ENCODE data around the gene MOCS1. TPM values are rescaled to one million over a fixed set of nuclear protein-coding genes. Genes with fewer than 3 reads are reported as not detected.

Gene MOCS1
- total RNA-seq, 1 experiment from 2014 or later = 7.3 TPM

DNA sequence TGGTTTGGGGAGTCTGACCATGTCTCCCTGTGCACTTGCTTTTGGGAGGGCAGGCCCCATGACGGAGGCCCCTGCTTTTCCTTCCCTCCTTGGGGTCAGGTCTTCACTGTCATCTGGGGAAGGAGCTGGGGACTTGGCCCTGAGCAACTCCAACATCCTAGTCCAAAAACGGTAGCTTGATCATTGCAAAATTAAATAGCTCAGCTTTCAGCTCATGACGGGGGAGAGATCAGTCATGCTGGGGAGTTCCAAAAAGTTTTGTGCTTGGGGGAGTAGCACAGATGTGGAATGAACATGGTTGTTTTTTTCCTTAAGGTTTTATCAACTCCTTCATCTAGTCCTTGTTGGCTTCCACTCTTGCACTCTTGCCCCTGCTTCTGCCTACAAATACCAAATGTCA, 60.8 kb downstream of the MOCS1 start:
- Histone ChIP-seq H3K4me3 (no peak overlapping the region), H3K36me3 (peaks cover 9% of the 10 kb centered on the region; the same call in 1 of the 2 replicates), H3K27me3 (no peaks in the 10 kb centered on the region), H3K27ac (no peak overlapping the region), H3K9me3 (replicated peaks) (no peaks in the 10 kb centered on the region), H3K4me1 (no peaks in the 10 kb centered on the region)
- DNase-seq = no peak

DNA sequence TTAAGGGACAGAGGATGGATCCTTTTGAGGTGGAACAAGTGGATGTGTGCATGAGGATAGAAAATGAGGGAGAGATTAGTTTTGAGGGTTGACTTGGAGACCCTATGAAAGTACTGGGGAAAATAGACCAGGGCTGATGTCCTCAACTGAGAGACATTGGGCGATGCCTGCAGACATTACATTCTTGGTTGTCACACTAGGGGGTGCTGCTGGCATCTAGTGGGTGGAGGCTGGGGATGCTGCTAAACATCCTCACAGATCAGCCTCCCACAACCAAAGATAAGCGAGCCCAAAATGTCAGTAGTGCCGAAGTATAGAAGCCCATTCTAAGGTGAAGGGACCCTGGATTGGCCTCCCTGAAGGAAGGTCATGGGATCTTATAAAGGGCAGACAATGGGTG, 63.3 kb downstream of the MOCS1 start:
- no peak overlapping the region for H3K4me3 ChIP-seq
- peaks cover 9% of the 10 kb centered on the region; the same call in 1 of the 2 replicates for H3K36me3 ChIP-seq
- H3K9me3 ChIP-seq (replicated peaks) = no peaks in the 10 kb centered on the region
- H3K4me1 ChIP-seq = no peaks in the 10 kb centered on the region
- no peaks in the 10 kb centered on the region for H3K27me3 ChIP-seq
- no peak overlapping the region for H3K27ac ChIP-seq
- peak in 1 of 2 experiments; percentile 26 for DNase-seq

DNA sequence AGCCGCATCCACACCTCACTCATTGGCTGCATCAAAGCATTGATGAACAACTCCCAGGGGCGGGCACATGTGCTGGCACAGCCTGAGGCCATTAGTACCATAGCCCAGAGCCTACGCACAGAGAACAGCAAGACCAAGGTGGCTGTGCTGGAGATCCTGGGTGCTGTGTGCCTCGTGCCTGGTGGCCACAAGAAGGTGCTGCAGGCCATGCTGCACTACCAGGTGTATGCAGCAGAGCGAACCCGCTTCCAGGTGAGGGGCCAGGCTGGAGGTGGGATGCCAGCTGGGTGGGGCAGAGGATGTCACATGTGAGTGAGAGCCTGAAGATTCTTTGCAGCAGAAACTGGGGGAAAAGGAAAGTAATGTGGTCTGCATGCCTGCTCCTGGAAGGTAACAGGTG, 66.7 kb downstream of the MOCS1 start:
- no peak overlapping the region for H3K27ac ChIP-seq
- H3K9me3 ChIP-seq (replicated peaks) = no peaks in the 10 kb centered on the region
- no peaks in the 10 kb centered on the region for H3K27me3 ChIP-seq
- H3K4me1 ChIP-seq = peaks cover 4% of the 10 kb centered on the region
- no peak overlapping the region for H3K4me3 ChIP-seq
- H3K36me3 ChIP-seq = no peaks in the 10 kb centered on the region
- DNase-seq = no peak

DNA sequence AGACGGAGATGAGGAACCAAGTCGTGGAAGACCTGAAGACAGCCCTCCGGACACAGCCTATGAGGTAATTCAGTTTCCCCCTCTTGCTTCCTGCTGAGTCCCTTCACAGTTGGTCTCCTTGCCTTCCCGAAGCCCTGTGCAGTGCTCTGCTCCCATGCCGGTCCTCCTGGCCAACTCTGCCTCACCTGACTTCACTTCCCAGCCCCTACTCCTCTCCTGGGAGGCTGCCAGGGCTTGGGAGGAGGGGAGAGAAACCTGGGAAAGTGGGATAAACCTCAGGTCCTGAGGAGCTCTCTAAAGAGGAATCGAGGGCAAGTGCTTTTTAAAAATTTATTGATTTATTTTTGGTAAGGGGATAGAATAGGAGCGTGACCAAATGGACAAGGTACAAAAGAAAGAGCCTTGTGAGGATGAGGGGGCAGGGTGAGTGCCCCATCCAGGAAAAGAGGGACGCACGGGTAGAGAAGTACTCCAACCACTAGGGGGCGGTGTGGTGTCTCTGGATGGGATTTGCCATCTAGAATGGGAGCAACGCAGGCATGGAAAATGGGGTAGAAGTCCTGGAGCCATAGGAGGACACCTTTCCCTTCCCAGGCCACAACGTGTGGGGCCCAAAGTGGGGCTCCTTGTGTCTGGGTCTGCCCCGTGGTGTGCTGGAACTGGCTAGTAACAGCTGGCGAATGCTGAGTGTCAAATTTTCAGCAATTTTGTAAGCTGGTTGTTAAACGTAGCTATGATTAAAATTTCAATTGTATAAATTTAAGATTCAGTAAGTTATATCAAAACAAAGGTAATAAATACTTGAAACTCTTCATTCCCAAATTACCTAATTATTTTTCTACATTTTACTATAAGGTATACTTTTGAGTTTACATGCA, 69.0 kb downstream of the MOCS1 start:
- peak; percentile 90 to 92 for DNase-seq
- Histone ChIP-seq H3K4me3 (no peak overlapping the region), H3K4me1 (peaks cover 4% of the 10 kb centered on the region), H3K9me3 (replicated peaks) (no peaks in the 10 kb centered on the region), H3K27ac (peak overlapping the region; percentile 20), H3K27me3 (no peaks in the 10 kb centered on the region), H3K36me3 (no peaks in the 10 kb centered on the region)

DNA sequence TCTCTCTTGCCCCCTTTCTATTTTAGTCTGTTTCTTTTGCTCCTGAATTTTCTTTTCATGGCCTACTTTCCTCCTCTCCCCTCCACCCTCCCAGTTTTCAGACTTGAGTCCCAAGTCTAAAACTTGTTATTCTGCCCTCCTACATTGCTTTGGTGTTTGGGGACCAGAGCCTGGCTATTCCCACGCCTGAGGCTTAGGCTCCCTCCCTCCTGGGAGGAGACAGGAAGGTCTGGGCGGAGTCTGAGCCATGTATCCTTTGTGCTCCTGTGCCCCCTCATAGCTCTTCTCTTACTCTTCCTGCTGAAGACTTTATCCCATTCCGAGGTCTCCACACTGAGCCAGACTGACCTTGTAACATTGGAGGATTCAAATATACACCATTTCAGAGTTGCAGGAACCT, 72.6 kb downstream of the MOCS1 start:
- no peak overlapping the region for H3K27ac ChIP-seq
- DNase-seq = no peak
- H3K27me3 ChIP-seq = no peaks in the 10 kb centered on the region
- no peaks in the 10 kb centered on the region; the same call in 1 of the 2 replicates for H3K36me3 ChIP-seq
- no peak overlapping the region for H3K4me3 ChIP-seq
- H3K4me1 ChIP-seq = peaks cover 4% of the 10 kb centered on the region
- no peaks in the 10 kb centered on the region for H3K9me3 ChIP-seq (replicated peaks)

DNA sequence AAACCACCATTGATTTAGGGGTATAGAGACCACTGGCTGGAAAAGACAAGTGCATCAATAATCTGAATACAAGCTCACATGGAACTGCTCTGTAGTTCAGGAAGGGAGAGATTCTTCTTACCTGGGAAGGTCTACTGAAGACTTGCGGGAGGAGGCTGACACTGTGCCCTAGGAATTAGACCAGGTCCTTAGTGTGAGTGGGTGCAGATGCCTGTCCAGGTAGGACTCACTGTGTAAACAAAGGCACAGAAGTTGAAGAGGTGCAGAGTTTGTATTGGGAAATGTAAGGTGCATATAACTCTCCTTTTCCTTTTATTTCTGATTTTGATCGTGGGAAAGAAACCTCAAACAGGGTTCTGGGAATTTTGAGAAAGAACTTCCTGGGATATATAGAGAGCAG, 75.2 kb downstream of the MOCS1 start:
- no peak for DNase-seq
- no peaks in the 10 kb centered on the region for H3K4me1 ChIP-seq

DNA sequence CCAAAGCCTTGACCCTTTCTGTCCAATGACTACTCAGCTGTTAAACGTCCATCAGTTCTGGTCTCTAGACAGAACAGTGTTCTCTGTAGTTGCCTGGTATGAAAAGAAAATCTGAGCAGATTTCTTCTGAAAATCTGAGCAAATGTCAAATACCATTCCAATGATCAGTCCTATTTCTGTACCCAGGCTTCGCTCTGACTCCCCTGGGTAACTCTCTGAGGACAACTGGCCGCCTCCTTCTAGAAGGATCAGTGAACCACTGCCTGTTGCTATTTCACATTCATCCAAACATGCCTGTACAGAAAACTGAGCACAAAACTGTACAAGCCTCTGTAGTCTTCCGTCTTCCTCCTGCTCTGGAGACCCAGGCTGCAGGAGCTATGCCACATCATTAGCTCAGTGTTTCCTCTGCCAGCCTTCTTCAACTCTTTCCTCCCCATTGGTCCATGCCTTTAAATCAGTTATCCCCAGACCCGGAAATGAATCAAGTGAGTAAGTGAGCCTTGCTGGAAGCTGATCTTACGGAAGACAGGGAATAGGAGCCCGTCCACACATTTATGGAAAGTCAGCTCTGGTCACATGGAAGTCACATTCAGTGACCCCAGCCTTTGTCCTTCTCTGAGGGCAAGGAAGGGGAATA, 78.8 kb downstream of the MOCS1 start:
- H3K9me3 ChIP-seq (replicated peaks) = no peaks in the 10 kb centered on the region
- no peak for DNase-seq
- H3K27ac ChIP-seq = no peak overlapping the region
- H3K4me1 ChIP-seq = peaks cover 6% of the 10 kb centered on the region; the same call in 1 of the 2 replicates
- no peaks in the 10 kb centered on the region for H3K27me3 ChIP-seq
- H3K4me3 ChIP-seq = no peak overlapping the region
- H3K36me3 ChIP-seq = no peaks in the 10 kb centered on the region; the same call in 1 of the 2 replicates

More for the DNA sequence above, 75.2 kb downstream of the MOCS1 start:
- no peak overlapping the region for H3K27ac ChIP-seq
- H3K36me3 ChIP-seq = no peaks in the 10 kb centered on the region; the same call in 1 of the 2 replicates
- no peaks in the 10 kb centered on the region for H3K9me3 ChIP-seq (replicated peaks)
- no peaks in the 10 kb centered on the region for H3K27me3 ChIP-seq
- H3K4me3 ChIP-seq = no peak overlapping the region

Other genes starting within 250 kb of the MOCS1 start
- gene KIF6, start 209.1 kb downstream of the MOCS1 start, total RNA-seq (2014; rRNA removed; shearing (Covaris generic)) = 0.08 and 0.22 TPM in 2 replicates
- gene DAAM2, start 142.1 kb downstream of the MOCS1 start, total RNA-seq (2014; rRNA removed; shearing (Covaris generic)) = 3.5 and 3.6 TPM in 2 replicates